Activated T-cell treated with anti-CD3 and anti-CD28 coated beads for 24 hours (primary cell): Measurements from ENCODE around the gene FSD1L.
A peak's percentile ranks its signal among the peaks of the same experiment; 100 is the strongest.
"Not testable (repeated sequence)": the region's sequence is repeated elsewhere in the genome, so short reads cannot be mapped to it uniquely, and the experiment has no call there.

Experiments
- DNase-seq: peaks from one replicate; pipeline ENCODE4 v3.0.0-alpha.2; 2020; ENCODE audit warnings: low read depth

The FSD1L gene

DNA sequence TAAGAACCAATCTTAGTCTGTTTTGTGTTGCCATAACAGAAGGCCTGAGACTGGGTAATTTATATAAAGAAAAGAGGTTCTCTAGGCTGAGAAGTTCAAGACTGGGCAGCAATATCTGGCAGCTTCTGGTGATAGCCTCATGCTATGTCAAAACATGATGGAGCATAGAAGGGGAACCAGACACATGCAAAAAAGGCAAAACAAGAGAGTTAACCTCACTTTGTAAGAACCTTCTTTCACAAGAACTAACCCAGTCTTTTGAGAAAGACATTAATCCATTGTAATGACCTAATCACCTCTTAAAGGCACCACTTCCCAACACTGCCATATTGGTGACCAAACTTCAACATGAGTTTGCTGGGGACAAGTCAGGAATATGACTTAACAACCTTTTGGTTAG is 37.3 kb downstream of the FSD1L start:
- DNase-seq: no peak

DNA sequence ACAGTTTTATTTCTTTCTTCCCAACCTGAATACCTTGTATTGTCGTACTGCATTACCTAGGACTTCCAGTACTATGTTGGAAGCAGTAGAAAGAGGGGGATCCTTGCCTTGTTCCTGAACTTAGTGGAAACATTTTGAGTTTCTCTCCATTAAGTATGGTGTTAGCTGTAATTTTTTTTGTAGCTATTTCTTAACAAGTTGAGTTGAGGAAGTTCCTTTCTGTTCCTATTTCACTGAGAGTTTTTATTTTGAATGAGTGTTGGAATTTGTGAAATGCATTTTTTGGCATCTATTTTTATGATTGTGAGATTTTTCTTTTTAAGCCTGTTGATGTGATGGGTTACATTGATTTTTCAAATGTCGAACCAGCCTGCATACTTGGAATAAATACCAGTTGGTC is 49.0 kb downstream of the FSD1L start:
- DNase-seq: no peak

DNA sequence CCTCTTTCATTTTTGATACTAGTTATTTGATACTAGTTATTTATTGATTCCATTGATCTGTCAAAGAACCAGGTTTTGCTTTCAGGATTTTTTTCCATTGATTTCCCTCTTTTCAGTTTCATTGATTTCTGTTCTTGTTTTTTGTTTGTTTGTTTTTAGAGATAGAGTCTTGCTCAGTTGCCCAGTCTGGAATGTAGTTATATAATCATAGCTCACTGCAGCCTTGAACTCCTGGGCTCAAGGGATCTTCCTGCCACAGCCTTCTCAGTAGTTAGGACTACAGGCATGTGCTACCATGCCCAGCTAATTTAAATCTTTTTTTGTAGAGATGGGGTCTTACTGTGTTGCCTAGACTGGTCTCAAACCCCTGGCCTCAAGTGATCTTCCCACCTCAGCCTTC is 49.9 kb downstream of the FSD1L start:
- no peak for DNase-seq

DNA sequence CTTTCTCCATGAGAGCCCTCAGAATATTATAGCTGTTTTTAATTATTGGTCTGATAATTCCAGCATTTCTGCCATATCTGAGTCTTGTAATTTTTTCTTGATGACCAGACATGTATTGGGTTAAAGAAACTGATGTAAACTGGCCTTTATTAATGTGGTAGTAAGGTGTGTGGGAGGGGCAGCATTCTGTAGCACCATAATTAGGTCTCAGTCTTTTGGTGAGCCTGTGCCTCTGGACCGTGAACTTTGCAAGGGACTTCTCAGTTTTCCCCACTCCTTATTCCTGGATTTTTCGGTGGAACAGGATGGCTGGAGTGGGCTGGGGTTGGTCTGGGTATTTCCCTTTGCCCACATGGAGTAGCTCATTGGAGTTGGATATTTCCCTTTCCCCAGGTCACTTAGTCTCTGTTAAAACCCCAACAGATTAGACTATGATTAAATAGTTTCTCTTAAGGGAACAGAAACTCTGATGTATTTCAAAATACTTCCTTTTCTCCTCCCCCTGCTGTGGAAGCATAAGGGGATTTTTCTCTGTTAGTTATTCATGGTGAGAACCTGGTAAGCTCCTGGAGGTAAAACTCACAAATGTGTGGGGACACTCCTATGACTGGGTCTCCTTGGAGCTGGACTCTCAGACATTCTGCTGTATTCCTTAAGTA is 52.4 kb downstream of the FSD1L start:
- DNase-seq: no peak

DNA sequence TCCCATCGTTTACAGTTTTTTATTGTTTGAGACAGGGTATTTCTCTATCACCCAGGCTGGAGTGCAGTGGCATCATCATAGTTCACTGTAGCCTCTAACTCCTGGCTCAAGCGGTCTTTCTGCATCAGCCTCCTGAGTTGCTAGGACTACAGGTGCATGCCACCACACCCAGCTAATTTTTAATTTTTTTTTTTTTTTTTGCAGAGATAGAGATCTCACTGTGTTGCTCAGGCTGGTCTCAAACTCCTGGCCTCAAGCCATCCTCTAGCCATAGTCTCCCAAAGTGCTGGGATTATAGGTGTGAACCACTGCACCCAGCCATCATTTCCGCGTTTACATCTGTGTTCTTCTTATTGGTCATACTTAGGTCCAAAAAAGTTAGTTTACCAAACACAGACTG is 53.6 kb downstream of the FSD1L start:
- DNase-seq: no peak

DNA sequence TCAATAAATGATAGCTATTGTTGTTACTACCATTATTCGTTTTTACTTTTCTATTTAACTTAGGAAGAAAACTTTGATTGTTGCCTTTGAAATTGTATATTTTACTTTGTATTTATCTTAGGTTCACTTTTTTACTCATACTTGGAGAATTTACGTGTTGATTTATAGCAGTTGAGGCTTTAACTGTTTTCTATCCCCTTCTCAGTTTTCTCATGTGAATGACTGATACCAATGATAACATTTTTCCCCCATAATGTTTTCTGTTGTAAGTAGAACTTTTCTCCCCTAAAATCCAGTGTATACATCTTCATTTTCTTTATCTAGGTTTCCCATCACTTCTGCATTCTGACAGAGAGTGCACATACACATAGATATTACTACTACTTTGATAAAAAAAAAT is 54.4 kb downstream of the FSD1L start:
- DNase-seq: no peak

DNA sequence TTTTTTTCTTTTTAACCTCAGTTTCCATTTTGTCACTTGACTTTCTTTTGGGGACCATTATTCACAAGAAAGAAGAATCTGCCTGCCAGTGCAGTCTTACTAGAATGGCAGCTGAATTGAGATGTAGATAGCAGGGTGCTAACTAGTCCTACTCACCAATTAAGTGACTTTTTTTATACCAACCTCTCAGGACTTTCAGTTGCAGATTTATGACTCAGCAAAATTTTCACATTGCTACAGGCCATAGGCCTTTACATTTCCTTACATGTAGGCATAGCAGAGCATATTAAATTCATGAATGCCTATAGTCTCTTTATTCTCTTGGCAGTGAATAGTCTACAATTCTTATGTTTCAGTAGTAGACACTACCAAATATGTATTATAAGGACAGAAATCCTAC is 56.0 kb downstream of the FSD1L start:
- DNase-seq: no peak

DNA sequence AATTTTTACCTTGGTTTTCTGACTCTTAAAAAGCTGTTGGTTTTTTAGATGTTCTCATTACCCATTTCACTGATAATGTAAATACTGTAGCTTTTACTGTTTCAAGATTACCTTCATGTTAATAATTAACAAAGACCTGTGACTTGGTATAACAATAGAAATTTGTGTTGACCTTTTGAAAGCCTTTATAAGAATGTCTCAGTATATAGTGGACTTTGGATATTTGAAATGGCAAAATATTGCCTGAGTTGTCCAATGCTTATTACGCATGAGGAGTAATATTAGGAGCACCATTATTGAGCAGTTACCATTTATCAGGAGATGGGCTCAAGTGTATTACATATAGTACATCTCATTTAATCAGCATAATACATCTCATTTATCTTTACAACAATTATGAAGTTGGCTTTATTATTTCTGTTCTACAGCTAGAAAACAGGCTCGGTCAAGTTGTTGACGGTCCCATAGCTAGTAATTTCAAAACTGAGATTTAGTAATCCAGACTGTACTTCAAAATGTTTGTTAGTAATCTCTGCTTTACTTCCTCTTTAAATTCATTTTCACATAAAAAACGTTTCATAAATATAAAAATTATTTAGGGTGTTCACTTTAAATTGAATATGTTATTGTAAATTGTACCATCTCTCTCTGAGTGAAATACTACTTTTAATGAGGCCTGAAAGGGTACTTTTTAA is 59.4 kb downstream of the FSD1L start:
- no peak for DNase-seq

DNA sequence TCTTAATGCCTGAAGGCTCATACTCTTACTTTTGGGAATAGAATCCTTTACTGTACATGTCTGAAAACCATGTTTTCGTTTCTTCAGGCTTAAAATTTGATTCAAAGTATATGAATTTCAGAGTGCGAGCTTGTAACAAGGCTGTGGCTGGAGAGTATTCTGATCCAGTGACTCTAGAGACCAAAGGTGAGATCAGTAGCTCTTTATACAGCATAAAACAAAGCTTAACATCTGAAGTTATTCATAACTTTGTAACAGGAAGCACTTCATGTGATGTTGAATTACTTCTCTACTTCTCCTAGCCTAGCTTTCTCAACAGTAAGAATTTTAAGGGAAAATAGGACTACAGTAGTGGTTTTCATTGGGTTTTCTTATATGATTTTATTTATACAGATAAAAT is 60.7 kb downstream of the FSD1L start:
- no peak for DNase-seq

DNA sequence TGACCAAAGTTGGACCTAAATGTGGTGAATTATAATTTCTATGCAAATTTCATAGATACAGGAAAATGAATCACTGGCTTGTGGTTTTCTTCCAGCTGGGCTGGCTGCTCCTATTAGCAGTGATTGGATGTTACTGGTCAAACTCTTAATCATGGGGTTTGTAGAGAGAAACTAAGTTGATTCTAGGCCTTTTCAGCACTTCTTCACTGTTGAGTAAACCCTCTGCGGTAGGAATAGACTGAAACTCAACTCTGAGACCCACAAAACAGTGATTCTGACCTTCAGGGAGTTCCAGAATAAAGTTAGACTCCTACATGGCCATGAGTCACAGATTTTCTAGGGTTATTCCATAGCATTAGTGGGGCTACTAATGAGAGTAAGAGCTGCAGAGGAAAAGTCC is 62.2 kb downstream of the FSD1L start:
- DNase-seq: no peak

DNA sequence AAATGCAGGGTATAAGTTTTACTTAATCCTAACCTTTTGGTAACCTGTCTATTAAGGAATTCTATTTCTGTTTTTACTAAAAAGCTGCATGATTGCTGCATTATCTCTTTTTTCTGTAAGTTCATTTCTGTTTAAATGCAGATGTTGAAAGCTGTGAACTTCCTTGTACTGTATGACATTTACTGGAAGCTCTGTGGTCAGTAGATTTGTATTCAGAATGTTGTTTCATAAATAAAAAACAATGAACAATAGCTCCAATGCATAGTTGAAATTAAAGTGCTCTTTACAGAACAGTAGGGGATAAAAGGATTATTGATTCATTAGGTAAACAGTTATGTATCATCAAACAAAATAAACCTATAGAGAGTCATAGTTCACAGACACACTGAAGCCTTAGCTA is 63.6 kb downstream of the FSD1L start:
- no peak for DNase-seq

DNA sequence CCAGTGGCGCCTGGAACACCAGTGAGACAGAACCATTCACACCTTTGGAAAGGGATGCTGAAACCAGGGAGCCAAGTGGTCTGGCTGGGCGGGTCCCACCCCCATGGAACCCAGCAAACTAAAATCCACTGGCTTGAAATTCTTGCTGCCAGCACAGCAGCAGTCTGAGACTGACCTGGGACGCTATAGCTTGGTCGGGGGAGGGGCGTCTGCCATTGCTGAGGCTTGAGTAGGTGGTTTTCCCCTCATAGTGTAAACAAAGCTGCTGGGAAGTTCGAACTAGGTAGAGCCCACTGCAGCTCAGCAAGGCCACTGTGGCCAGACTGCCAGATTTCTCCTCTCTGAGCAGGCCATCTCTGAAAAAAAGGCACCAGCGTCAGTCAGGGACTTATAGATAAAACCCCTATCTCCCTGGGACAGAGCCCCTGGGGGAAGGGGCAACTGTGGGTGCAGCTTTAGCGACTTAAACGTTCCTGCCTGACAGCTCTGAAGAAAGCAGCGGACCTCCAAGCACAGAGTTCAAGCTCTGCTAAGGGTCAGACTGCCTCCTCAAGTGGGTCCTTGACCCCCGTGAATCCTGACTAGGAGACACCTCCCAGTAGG is 68.1 kb downstream of the FSD1L start:
- DNase-seq: no peak

DNA sequence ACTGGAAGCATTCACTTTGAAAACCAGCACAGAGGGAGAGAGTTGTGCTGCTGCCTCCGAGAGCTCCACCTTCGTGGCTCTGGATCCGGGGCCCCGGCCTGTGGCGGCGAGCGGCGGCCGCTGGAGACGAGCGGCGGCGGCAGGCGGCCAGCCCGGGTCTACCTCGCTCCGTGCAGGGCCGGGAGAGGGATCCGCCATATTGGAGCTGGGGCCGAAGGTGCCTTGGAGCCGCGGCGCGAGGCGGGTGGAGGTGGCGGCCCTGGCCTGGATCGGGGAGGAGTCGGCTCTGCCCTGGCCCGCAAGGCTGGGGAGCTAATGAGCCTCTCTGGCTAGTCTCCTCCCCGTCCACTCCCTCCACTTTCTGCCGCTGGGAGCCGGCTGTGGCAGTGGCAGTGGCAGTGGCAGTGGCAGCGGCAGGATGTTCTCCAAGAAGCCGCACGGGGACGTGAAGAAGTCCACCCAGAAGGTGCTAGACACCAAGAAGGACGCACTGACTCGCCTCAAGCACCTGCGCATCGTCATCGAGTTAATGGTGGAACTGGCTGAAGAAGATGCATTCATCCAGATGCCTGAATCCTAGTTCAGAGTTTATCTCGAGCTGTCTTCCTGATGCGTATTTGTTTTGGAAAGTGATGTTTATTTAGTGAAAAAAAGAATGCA is 72.0 kb downstream of the FSD1L start:
- DNase-seq: not testable (repeated sequence)

DNA sequence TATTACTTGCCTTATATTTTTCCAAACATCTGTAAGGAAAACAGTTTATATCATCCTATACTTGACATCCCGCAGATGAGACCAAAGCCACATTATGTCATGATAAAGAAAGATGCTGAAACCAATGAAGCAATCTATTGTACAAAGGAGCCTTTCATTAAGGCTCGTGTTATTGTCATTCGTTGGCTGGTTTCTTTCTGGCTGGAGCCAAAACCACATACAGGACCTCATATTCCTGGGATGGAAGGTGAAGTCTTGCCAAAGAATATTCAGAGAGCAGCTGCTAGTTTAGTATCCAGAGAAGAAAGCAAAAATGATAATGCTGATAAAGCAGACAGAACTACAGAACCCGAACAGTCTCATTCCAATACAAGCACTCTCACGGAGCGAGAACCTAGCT is 73.2 kb downstream of the FSD1L start:
- DNase-seq: not testable (repeated sequence)

DNA sequence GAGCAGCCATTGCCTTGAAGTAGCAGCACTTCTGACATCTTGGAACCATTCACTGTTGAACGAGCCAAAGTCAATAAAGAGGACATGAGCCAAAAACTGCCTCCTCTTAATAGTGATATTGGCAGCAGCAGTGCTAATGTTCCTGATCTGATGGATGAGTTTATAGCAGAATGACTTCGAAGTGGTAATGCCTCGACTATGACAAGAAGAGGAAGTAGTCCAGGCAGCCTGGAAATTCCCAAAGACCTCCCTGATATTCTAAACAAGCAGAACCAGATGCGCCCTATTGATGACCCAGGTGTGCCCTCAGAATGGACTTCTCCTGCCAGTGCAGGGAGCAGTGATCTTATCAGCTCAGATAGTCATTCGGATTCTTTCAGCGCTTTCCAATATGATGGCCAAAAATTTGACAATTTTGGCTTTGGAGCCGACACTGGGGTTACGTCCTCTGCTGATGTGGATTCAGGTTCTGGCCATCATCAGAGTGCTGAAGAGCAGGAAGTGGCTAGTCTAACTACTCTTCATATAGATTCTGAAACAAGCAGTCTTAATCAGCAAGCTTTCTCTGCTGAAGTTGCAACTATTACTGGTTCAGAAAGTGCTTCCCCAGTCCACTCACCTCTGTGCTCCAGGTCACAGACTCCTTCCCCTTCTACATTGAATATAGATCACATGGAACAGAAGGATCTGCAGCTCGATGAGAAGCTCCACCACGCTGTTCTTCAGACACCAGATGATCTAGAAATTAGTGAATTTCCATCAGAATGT is 75.0 kb downstream of the FSD1L start:
- not testable (repeated sequence) for DNase-seq

DNA sequence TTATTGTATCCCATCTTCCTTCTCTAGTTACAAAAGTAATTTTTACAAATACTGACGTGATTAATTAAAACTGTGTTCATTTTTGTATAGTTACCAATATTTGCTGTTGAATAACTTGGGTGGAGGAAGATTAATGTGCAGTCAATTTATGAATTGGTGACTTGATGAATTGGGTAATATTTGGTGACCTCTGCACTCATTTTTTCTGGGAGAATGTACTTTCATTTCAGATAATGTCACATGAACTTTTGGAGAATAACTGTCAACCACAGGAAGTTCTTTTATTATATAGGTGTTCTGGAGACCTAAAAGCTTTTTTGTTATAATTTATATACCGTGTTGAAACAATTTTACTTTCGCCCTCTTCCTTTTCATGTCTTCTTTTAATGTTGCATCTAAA is 83.7 kb downstream of the FSD1L start:
- DNase-seq: no peak

DNA sequence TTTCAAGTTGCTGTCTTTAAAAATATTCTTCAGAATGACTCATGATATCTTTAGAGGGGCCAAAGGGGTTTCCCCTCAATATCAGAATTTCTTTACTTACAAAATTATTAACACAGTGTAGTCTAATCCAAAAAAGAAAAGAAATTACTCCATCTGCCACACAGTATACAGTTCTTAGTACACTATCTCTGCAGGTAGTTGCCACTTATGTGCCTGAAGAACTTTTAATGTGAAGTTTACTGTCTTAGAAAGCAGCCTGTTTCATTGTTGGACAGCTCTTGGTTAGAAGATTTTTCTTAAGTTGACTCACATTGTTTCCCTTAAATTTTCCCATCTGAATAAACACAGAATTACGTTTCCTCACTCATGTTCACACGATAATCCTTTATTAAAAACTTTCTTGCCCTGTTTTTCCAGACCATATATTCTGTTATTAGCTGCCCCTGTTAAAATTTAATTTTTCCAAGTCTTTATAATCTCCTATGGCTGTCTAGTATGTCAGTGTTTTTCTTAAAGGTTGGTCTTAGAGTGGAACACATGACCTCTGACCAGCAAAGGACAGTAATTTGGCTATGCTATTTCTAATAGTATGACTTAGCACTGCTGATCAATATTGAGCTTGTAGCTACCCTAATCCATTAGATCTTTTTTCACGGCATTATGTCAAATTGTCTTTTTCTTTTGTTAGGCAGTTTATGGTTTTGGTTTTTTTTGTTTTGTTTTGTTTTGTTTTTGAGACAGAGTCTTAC is 88.3 kb downstream of the FSD1L start:
- DNase-seq: no peak

DNA sequence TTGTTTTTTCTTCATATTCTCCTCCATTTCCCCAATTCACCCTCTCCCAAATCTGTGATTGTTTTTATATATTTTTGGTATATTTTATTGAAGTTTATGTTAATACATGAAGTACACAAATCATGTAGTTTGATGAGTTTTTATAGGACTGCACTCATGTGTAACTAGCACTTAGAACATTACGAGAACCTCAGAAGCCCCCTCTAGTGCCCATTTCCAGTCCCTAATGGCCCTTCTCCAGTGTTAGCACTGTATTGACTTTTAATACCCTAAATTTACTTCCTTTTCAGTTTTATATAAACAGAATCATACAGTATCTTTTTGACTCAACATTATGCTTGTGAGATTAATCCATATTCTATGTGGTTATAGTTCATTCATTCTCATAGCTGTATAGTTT is 91.6 kb downstream of the FSD1L start:
- no peak for DNase-seq

DNA sequence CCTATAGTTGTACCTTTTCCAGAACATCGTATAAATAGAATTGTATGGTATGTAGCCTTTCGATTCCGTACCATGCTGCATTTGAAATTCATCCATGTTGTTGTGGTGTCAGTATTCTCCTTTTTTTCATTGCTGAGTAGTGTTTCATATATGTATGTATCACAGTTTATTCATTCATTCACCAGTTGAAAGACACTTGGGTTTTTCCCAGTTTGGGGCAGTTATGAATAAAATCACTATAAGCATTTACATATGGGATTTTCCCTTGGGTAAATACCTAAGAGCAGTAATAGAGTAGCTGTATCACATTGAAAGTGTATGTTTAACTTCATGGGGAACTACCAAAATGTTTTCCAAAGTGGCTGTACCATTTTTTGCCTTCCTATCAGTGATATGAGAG is 94.0 kb downstream of the FSD1L start:
- DNase-seq: no peak

DNA sequence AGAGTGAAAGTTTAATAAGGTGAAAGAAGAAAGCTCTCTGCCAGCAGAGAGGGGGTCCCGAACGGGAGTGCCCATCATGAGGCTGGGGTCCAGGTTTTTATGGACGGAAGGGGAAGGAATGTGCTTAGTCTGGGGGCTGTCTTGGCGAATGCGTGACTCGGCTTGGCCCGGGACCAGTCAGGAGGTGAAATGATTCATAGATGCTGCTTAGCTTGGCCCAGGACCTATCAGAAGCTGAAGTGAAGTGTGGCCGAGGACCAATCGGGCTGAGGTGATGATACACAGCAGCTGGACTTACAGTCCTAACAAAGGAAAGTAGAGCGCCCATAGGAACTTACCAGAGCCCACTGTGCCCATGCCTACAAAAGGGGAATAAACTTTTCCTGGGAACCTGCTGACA is 106.2 kb downstream of the FSD1L start:
- no peak for DNase-seq

DNA sequence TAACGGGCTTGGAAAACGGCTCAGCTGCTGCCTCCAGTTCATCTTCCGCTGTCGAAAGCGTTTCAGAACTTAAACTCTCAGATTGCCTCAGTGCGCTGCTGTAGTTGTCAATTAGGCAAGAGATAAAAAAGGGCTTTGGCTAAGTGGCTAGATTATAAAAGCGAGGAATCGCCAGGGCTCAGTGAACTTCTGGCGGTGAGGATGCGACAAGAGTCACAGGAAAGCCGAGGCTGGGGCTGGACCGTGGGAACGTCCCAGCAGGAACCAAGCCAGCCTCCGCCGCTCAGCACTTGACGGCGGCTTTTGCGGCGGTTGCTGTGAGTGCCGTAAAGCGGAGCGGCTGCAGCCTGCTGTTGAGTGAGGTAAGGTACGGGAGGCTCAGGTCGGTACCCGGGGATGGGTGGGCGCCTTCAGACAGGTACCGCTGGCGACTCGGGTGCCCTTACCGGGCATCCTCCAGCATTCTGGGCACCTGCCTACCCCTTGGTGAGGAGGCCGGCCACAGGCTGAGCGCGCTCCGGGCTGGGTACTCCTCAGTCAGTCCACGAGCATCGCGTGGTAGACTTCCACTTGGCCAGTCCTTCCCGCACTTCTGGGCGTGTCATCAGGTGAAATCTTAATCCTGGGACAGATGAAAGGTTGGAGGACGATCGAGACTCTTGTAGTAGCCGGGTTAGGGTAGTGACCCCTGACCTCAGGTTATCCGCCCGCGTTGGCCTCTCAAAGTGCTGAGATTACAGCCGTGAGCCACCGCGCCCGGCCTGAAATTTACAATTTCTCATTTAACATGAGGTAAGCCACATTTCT is 110.2 kb downstream of the FSD1L start, which contains the start of gene FKTN:
FKTN (plus strand) TSS at position 328 of the 807 bp plus-strand sequence. CDS start 16,902 bp downstream, outside the sequence.
- peak; percentile 78 for DNase-seq
